ENCODE results near the gene OPTN. TPM values are rescaled to one million over a fixed set of nuclear protein-coding genes. Genes with fewer than 3 reads are reported as not detected.
"Not testable (repeated sequence)": the region's sequence is repeated elsewhere in the genome, so short reads cannot be mapped to it uniquely, and the experiment has no call there.

The OPTN gene
- total RNA-seq, 1 experiment from 2014 or later: 3.6 TPM

- Histone ChIP-seq H3K36me3 (no peaks in the 10 kb centered on the region), H3K4me1 (no peaks in the 10 kb centered on the region), H3K27me3 (no peaks in the 10 kb centered on the region), H3K4me3 (no peak overlapping the region), H3K9me3 (replicated peaks) (no peaks in the 10 kb centered on the region), H3K27ac (no peak overlapping the region)
- no peak for DNase-seq
Measured at GRCh38 chr10:13078912-13079775, 20.8 kb upstream of the OPTN start.

- Histone ChIP-seq H3K27ac (no peak overlapping the region), H3K4me3 (no peak overlapping the region), H3K36me3 (no peaks in the 10 kb centered on the region), H3K27me3 (no peaks in the 10 kb centered on the region), H3K4me1 (no peaks in the 10 kb centered on the region), H3K9me3 (replicated peaks) (no peaks in the 10 kb centered on the region)
- DNase-seq: peak in 1 of 2 experiments; percentile 42
Measured at GRCh38 chr10:13079776-13080050, 20.2 kb upstream of the OPTN start.

GRCh38 chr10:13080643-13081042 lies 19.3 kb upstream of the OPTN start:
- Histone ChIP-seq H3K9me3 (replicated peaks) (no peaks in the 10 kb centered on the region), H3K36me3 (no peaks in the 10 kb centered on the region), H3K4me3 (no peak overlapping the region), H3K27ac (no peak overlapping the region), H3K27me3 (no peaks in the 10 kb centered on the region), H3K4me1 (no peaks in the 10 kb centered on the region)
- no peak for DNase-seq

GRCh38 chr10:13083700-13084099 lies 16.3 kb upstream of the OPTN start:
- DNase-seq, H3K36me3 ChIP-seq: not testable (repeated sequence)

GRCh38 chr10:13086056-13086455 lies 13.9 kb upstream of the OPTN start:
- Histone ChIP-seq H3K4me1 (no peaks in the 10 kb centered on the region), H3K27me3 (no peaks in the 10 kb centered on the region), H3K27ac (no peak overlapping the region), H3K36me3 (no peaks in the 10 kb centered on the region), H3K9me3 (replicated peaks) (no peaks in the 10 kb centered on the region), H3K4me3 (no peak overlapping the region)
- no peak for DNase-seq

More at GRCh38 chr10:13083700-13084099, 16.3 kb upstream of the OPTN start:
- not testable (repeated sequence) for H3K9me3 ChIP-seq (replicated peaks); H3K27ac ChIP-seq; H3K4me3 ChIP-seq; H3K27me3 ChIP-seq; H3K4me1 ChIP-seq

- Histone ChIP-seq H3K27ac (no peak overlapping the region), H3K27me3 (no peaks in the 10 kb centered on the region), H3K9me3 (replicated peaks) (no peaks in the 10 kb centered on the region), H3K4me3 (no peak overlapping the region), H3K4me1 (no peaks in the 10 kb centered on the region), H3K36me3 (no peaks in the 10 kb centered on the region)
- DNase-seq: no peak
Measured at GRCh38 chr10:13087601-13087985, 12.4 kb upstream of the OPTN start.

GRCh38 chr10:13087986-13088618 lies 11.9 kb upstream of the OPTN start:
- Histone ChIP-seq H3K36me3 (no peaks in the 10 kb centered on the region), H3K9me3 (replicated peaks) (no peaks in the 10 kb centered on the region), H3K27me3 (no peaks in the 10 kb centered on the region), H3K27ac (no peak overlapping the region), H3K4me3 (no peak overlapping the region), H3K4me1 (no peaks in the 10 kb centered on the region)
- DNase-seq: no peak

- Histone ChIP-seq H3K27ac (no peak overlapping the region), H3K36me3 (no peaks in the 10 kb centered on the region), H3K4me3 (no peak overlapping the region), H3K27me3 (no peaks in the 10 kb centered on the region), H3K4me1 (no peaks in the 10 kb centered on the region), H3K9me3 (replicated peaks) (no peaks in the 10 kb centered on the region)
- DNase-seq: no peak
Measured at GRCh38 chr10:13089345-13089744, 10.6 kb upstream of the OPTN start.

- H3K36me3 ChIP-seq: no peaks in the 10 kb centered on the region
- DNase-seq: no peak
- no peaks in the 10 kb centered on the region for H3K9me3 ChIP-seq (replicated peaks)
- H3K27ac ChIP-seq: no peak overlapping the region
- H3K27me3 ChIP-seq: no peaks in the 10 kb centered on the region
- H3K4me3 ChIP-seq: no peak overlapping the region
- H3K4me1 ChIP-seq: no peaks in the 10 kb centered on the region
Measured at GRCh38 chr10:13090289-13090688, 9.7 kb upstream of the OPTN start.

- H3K27ac ChIP-seq: no peak overlapping the region
- no peaks in the 10 kb centered on the region for H3K36me3 ChIP-seq
- no peaks in the 10 kb centered on the region for H3K4me1 ChIP-seq
- no peaks in the 10 kb centered on the region for H3K27me3 ChIP-seq
- H3K9me3 ChIP-seq (replicated peaks): no peaks in the 10 kb centered on the region
- no peak overlapping the region for H3K4me3 ChIP-seq
- DNase-seq: no peak
Measured at GRCh38 chr10:13091801-13092200, 8.2 kb upstream of the OPTN start.

GRCh38 chr10:13092291-13093102 lies 7.5 kb upstream of the OPTN start:
- Histone ChIP-seq H3K27ac (no peak overlapping the region), H3K4me3 (no peak overlapping the region), H3K4me1 (no peaks in the 10 kb centered on the region), H3K36me3 (no peaks in the 10 kb centered on the region), H3K9me3 (replicated peaks) (no peaks in the 10 kb centered on the region), H3K27me3 (no peaks in the 10 kb centered on the region)
- DNase-seq: peak in 1 of 2 experiments; percentile 9

GRCh38 chr10:13094082-13094481 lies 5.9 kb upstream of the OPTN start:
- not testable (repeated sequence) for H3K36me3 ChIP-seq; H3K4me1 ChIP-seq; H3K27me3 ChIP-seq; DNase-seq; H3K4me3 ChIP-seq; H3K9me3 ChIP-seq (replicated peaks); H3K27ac ChIP-seq

GRCh38 chr10:13095094-13095493 lies 4.9 kb upstream of the OPTN start:
- no peak for DNase-seq
- no peak overlapping the region for H3K4me3 ChIP-seq
- no peaks in the 10 kb centered on the region for H3K27me3 ChIP-seq
- no peaks in the 10 kb centered on the region for H3K9me3 ChIP-seq (replicated peaks)
- H3K36me3 ChIP-seq: no peaks in the 10 kb centered on the region
- H3K4me1 ChIP-seq: no peaks in the 10 kb centered on the region
- no peak overlapping the region for H3K27ac ChIP-seq

GRCh38 chr10:13095929-13096328 lies 4.0 kb upstream of the OPTN start:
- DNase-seq: no peak
- H3K4me3 ChIP-seq: no peak overlapping the region
- H3K4me1 ChIP-seq: no peaks in the 10 kb centered on the region
- no peaks in the 10 kb centered on the region for H3K36me3 ChIP-seq
- H3K27ac ChIP-seq: no peak overlapping the region
- no peaks in the 10 kb centered on the region for H3K9me3 ChIP-seq (replicated peaks)
- H3K27me3 ChIP-seq: no peaks in the 10 kb centered on the region

- Histone ChIP-seq H3K4me3 (peak overlapping the region; percentile 79), H3K27me3 (no peaks in the 10 kb centered on the region), H3K9me3 (replicated peaks) (no peaks in the 10 kb centered on the region), H3K27ac (no peak overlapping the region), H3K36me3 (no peaks in the 10 kb centered on the region), H3K4me1 (no peaks in the 10 kb centered on the region)
- DNase-seq: peak; percentile 40 to 62
Measured at GRCh38 chr10:13099144-13099665, 758 bp upstream of the OPTN start.

Measured in SJCRH30 (cell line).